Activated CD4-positive, alpha-beta T cell treated with anti-CD3 and anti-CD28 coated beads, Interleukin-2, amount 50 U/mL, for 1 hour (primary cell): ENCODE measurements around the gene RNF7.
"Not testable (repeated sequence)": the region's sequence is repeated elsewhere in the genome, so short reads cannot be mapped to it uniquely, and the experiment has no call there.

Experiments used
- DNase-seq: peaks from one replicate; pipeline ENCODE4 v3.0.0-alpha.2; 2020

Gene RNF7

DNA sequence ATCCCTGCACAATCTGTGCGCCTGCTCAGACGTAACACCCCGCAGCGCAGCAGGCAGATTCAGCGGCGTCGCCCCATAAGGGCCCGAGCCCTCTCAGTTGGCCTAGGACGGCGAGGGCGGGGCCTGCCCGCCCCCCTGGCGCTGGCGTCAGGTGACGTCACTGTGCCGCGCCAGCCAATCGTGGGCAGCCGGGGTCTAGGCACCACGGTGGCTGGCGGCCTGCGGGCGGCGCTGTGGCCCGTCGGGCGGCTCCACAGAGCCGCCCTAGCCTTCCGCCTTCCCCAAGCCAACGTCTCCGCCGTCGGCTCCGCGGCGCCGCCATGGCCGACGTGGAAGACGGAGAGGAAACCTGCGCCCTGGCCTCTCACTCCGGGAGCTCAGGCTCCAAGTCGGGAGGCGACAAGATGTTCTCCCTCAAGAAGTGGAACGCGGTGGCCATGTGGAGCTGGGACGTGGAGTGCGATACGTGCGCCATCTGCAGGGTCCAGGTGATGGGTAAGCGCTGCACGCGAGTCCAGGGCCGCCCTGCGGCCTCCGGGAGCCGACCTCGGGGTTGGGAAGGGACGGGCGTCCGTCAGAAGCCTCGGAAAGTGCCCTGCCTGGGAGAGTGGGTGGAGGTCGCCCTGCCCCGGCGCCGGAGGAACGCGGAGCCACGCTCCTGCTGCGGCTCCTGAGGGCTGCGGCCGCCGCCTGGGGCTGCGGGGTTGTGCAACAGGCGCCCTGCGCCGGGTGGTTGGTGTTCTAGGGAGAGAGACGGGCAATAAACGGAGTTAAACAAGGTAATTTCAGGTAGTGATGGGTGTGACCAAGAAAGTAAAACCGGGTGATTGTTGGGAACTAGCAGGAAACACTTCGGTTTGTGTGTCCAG lies at the start of gene RNF7:
Gene RNF7 (plus strand): TSS at position 277 of the 869 bp plus-strand sequence. CDS start 44 bp downstream, at position 321.
- DNase-seq, result peak; percentile 97

DNA sequence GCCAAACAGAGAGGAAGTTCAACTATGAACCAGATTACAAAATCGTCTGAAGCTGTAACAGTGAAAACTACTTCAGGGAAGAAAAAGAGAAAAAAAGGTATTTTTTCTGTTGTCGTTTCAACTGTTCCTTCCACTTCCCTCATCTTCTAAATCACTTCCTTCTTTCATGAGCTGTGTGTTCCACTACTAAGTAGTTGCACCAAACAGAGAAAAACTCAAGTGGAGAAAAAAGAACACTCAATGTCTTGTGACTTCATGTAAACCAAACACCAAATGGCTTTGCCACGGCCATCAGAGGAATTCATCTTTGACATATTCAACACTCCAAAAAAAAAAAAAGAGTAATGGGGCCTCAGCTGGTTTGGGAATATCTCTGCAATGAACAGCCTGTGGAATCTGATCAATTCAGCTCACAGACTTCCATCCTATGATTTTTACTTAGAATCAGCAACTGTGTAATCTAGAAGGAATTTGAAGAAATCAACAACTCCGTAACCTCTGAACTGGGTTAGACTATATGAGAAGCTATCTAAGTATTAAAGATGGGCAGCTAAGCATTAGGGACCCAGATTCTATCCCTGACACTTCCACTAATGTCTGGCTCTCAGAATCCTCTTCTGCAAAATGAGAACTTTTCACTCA lies 47.5 kb upstream of the RNF7 start:
- no peak for DNase-seq

DNA sequence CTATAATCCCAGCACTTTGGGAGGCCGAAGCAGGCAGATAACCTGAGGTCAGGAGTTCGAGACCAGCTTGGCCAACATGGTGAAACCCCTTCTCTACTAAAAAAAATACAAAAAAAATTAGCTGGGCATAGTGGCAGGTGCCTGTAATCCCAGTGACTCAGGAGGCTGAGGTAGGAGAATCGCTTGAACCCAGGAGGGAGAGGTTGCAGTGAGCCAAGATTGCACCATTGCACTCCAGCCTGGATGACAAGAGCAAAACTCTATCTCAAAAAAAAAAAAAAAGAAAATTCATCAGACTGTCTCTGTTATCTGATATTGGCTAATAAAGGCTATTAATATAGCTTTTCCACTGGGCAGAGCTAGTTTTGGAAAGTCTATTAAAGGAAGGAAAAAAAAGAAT lies 46.6 kb upstream of the RNF7 start:
- not testable (repeated sequence) for DNase-seq

DNA sequence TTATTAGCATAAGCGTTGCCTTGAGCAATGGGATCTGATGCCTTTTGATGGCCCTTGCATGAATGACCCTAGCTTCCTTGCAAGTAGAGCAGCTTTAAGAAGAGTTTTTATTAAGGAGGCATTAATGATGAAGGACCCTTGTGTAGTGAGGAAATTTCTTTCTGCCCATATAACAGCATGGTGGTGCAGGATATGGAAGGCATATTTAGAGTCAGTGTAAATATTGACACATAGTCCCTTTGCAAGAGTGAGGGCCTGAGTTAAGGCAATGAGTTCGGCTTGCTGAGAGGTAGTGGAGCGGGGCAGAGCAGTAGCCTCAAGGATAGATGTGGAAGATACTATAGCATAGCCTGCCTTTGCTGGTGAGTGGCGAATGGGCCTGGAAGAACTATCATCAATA lies 45.1 kb upstream of the RNF7 start:
- not testable (repeated sequence) for DNase-seq

DNA sequence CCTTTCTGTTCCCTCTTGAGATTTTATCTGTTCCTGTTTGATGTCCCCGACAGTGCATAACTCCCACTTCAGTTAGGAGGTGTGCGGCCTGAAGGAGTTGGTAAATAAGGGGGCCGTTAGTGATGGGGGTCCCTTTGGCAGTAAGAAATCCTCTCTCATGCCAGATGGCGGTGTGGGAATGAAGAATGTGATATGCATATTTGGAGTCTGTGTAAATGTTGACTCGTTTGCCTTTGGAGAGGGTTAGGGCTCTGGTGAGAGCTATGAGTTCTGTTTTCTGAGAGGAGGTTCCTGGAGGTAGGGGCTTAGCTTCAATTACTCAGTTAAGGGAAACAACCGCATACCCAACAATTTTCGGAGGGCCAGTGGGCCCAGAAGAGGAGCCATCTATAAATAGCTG lies 38.8 kb upstream of the RNF7 start:
- DNase-seq, result no peak

DNA sequence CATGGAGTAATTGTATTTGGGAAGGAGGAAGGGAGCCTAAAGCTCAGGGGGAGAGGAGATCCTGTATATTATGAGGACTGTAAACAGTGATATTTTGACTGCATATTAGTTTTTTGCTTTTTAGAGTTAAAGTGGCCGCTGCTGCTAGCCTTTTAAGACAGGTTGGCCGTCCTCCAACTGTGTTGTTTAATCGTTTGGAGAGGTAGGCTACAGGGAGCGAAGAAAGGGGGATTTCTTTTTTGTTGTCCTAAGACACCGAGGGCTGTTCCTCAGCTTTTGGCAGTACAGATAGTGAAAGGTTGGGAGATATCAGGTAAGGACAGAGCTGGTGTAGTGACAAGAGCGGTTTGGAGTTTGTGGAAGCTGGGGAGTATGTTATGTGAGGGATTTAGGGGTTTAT lies 38.2 kb upstream of the RNF7 start:
- DNase-seq, result no peak

DNA sequence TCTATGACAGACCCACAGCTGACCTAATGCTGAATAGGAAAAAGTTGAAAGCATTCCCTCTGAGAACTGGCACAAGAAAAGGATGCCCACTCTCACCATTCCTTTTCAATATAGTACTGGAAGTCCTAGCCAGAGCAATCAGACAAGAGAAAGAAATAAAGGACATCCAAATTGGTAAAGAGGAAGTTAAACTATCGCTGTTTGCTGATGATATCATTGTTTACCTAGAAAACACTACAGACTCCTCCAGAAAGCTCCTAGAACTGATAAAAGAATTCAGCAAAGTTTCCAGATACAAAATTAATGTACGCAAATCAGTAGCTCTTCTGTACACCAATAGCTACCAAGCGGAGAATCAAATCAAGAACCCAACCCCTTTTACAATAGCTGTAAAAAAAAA lies 34.7 kb upstream of the RNF7 start:
- not testable (repeated sequence) for DNase-seq

DNA sequence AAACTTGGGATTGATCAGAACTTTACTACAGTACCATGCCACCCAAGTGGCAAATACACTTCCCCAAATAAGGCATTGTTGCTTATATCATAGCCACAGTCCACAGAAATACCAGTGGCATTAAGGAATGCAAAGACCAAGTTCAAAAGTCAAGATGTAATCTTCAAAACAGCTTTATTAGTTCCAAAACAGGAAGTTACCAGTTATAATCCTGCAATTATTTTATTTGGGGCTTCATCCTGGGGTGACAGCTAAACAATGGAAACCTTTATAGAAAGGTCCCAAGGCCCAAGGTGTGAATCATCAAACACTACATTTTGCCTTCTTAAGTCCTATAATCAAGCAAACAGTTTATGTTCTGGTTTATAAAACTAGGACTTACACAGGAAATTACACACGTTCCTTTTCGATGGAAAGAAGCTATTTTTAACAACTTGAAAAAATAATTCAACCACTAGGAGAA lies 30.3 kb upstream of the RNF7 start:
- DNase-seq, result no peak

DNA sequence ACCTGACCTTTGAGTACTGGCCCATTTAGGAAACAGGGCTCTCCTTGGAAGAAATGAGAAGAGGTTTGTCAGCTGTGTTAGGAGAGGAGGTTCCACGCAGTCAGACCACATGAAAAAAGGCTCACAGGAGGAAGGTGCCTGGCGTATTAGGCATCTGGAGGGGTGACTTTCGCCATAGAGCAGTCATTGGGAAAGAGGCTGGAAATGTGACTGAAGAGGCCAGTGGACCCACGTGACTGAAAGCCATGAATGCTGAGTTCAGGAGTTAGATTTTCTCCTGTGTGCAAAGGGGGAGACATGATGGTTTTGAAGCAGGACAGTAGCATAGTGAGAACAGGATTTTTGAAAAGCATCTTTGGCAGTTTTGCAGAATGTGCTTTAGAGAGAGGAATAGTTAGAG lies 29.7 kb upstream of the RNF7 start:
- no peak for DNase-seq

DNA sequence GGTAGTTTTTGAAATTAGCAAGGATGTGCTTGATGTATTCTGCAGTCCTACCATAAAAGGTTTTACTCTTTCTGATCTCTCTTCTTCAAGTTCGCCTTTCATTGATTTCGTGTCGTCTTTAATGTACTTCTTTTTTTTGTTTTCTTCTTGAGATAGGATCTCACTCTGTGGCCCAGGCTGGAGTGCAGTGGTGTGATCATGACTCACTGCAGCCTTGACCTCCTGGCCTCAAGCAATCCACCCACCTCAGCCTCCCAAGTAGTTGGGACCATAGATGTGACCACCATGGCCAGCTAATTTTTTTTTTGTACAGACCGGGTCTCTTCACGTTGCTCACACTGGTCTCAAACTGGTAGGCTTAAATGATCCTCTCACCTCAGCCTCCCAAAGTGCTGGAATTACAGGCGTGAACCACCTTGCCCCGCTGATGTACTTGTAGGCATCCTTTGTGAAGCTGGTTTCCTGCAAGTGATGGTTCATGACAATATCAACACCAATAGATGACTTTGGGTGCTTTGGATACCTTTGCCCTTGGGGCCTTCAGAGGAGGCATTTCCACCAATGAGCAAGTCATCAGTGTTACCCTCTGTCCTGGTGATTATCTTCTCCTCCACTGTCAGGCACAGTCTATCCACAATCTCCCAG lies 28.9 kb upstream of the RNF7 start:
- no peak for DNase-seq

DNA sequence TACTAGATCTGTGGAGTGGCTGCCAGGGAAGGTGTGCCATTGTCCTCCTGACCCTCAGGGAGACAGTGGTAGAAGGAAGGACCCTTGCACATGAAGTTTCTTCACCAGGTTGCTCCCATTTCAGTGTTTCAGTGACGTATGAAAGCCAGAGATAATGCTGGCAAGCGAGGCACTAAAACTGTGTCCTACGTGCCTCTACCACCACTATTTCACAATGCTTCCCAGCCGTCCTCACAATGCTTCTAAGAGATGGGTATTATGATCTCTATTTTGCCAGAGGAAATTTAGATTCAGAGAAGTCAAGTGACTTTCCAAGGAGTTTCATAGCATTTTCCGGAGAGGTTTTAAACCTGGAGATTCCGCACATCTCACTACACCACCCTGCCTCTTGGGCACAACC lies 28.0 kb upstream of the RNF7 start:
- DNase-seq, result no peak

DNA sequence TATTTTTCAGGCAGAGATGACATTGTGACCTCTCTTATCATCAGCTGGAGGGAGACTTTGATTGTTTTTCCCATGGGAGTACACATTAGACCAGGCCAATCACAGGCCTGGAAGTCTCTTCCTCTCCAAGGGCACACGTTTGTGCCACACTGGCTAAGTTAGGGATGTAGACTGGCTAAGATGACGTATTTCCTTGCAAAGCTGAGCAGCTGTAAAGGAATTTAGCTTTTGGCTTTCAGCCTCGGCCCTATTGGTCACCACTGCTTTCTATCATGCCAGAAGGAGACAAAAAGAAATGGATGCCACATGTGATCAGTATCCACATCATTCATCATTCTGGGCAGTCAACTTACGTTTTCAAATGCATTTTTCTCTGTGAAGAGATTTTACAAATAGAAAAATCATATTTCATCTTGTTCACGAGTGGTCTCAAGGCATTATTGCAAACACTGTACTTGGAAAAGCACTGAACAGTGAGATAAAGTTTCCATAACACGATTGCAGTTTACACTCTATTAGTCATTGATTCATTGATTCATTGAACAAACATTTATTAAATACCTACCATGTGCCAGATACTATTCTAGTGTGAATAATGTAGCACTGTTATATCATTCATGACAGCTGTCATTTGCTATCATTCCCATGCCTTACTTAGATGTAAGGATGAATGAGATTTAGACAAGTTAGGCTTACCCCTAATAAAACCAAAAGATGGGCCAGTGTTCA lies 27.0 kb upstream of the RNF7 start:
- DNase-seq, result no peak

DNA sequence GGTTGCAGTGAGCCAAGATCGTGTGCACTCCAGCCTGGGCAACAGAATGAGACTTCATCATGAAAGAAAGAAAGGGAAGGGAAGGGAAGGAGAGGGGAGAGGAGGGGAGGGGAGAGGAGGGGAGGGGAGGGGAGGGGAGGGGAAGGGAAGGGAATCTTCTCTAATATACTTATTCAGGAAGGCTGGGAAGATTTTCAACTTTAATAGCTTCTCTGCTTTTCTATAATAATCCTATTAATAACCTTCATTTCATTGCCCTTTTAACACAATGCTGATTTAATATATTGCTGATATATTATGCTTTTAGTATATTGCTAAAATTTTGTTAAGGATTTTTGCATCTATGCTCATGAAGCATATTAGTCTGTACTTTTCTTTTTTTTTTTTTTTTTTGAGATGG lies 23.4 kb upstream of the RNF7 start:
- DNase-seq, result no peak

DNA sequence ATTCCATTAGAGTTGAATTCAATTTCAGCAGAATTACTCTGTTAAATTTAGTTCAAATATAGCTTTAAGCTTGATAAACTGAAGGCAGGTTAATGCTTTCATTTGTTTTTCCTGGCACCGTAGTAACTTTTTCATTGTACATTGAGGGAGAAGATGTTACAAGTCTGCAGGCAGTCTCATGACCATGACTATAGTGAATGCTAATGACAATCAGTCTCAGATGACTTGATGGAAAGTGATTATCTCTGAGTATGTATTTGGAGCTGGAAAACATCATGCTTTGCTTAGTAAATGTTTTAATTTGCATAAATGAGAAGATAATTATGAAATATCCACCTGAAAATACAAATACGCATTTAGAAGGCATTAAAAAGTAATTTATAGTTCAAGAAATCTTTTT lies 16.0 kb upstream of the RNF7 start:
- DNase-seq, result no peak

DNA sequence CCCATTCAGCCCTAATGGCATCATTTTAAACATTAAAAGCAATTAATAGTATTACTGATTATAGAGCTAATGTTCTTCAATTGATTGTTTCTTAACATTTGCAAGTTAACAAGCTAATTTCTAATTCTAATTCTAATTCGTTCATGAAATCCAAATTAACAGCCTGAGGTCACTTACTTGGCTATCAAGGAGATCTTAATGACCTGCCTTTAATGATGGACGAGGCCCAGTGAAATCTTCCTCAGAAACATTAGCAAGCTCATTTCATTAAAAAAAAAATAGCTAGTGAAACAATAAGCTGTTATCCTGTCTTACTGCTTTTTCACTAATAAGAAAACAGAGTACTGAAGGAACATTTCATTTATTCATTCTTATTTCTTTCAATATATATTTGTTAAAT lies 15.4 kb upstream of the RNF7 start:
- DNase-seq, result no peak

DNA sequence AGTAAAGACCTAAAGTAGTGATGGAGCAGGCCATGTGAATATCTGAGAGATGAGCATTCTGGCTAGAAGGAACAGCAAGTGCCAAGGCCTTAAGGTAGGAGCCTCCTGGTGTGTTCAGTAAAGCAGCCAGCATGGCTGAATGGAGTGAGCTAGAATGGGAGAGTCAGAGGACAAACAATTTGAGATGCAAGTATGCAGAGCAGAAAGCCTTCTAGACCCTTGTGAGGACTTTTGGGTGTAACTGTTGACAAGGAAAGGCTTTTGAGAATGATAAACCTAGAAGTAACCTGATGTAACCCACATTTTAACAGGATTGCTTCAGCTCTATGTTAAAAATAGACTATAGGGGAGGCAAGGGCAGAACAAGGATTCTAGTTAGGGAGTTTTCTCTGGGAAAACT lies 14.8 kb upstream of the RNF7 start:
- no peak for DNase-seq

DNA sequence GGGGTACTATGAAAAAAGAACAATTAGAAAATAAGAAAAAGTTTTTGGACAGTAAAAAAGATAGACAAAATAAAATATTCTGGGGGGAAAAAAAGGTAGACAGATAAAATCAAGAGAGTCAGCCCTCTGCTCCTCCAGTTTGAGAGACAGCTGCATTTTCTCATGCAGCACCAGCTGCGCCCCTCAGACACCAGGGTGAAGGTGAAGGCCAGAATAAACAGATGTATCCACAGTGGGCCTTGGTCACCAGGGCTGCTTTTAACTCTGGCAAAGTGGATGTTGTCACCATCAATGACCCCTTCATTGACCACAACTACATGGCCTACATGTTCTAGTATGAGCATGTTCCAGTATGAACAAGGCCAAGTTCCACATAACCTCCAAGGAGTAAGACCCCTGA lies 13.9 kb upstream of the RNF7 start:
- DNase-seq, result no peak

DNA sequence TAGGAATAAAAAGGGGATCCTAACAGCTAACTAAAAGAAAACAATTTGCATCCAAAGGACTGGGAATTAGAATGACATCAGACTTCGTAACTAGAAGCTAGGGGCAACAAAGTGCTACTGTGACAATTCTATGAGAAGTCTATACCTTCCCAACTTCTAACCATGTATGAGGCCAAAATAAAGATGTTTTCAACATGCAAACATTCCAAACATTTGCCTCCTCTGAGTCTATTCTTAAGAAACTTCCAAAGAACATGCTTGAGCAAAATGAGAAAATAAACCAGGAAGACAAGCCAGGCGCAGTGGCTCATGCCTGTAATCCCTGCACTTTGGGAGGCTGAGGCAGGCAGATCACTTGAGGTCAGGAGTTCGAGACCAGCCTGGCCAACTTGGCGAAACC lies 13.1 kb upstream of the RNF7 start:
- DNase-seq, result no peak

DNA sequence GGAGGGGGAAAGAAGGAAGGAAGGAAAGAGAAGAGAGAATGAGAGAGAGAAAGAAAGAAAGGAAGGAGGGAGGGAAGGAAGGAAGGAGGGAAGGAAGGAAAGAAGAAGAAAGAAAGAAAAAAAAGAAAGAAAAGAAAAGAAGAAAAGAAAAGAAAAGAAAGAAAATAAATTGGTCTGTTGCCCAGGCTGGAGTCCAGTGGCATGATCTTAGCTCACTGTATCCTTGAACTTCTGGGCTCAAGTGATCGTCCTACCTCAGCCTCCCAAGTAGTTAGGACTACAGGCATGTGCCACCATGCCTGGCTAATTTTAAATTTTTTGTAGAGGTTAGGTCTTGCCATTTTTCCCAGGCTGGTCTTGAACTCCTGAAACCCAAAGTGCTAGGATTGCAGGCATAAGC lies 11.6 kb upstream of the RNF7 start:
- no peak for DNase-seq

DNA sequence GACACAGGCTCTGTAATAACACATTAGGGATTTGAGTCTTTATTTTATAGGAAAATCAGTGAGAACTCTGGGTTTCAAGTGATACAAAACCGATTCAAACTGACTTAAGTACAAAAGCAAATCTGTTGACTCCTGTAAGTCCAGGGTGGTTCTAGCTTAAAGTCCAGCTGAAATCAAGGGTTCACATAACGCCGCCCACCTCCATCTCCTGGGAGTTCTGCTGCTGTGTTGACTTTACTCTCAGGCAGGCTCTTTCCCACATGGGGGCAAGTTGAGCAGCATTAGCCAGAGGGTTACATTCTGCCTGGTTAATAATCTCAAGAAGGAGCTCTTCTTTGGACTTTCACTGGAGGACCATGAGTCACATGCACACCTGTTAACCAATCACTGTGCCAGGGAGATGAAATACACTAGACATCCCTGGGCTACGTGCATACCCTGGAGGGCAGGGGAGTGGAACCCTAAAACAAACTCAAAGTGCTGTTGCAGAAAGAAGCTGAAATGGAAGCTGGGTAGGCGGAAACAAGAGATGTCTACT lies 9.7 kb upstream of the RNF7 start:
- no peak for DNase-seq

DNA sequence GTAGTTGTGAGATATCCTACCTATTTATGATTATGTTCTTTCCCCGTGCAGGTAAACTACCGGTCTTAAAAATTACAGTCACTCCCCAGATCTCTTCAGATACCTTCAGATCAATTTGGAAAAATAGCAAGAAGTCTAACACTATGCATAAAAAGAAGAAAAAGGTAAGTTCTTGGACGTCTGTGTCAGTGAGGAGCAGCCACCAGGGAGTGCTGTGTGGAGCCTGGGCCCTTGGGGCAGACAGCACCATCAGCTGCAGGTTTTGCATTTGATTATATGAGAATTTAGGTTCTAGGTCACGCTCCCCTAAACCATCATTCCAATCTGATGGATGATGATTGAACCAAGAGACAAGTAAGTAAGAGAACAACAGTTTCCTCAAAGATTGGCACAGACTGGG lies 8.9 kb upstream of the RNF7 start:
- no peak for DNase-seq

DNA sequence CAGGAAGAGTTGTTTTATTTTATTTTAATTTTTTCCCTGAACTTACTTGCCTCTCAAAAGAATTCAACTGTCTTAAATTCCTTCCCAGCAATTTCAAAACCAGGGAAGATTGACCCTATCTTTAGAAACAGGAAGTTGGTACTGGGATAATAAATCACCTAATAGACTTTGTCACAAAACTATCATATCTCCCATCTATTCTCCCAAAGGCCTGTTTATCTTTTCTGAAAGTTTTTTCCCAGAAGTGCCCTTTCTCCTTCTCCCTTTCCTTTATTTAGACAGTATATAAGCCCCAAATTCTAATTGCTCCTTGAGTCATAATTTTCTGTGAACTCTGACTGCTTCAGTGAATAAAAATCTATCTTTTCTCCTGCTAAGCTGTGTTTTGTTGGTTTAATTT lies 2.9 kb upstream of the RNF7 start:
- DNase-seq, result no peak
